ENCODE results near the gene ZNF12. TPM values are rescaled to one million over a fixed set of nuclear protein-coding genes. Genes with fewer than 3 reads are reported as not detected.

ZNF12 gene
- total and polyA plus RNA-seq, 2 donors (not counting 1 experiment from before 2014, with no cell fraction given) = 15.9 to 17.8 TPM

DNA sequence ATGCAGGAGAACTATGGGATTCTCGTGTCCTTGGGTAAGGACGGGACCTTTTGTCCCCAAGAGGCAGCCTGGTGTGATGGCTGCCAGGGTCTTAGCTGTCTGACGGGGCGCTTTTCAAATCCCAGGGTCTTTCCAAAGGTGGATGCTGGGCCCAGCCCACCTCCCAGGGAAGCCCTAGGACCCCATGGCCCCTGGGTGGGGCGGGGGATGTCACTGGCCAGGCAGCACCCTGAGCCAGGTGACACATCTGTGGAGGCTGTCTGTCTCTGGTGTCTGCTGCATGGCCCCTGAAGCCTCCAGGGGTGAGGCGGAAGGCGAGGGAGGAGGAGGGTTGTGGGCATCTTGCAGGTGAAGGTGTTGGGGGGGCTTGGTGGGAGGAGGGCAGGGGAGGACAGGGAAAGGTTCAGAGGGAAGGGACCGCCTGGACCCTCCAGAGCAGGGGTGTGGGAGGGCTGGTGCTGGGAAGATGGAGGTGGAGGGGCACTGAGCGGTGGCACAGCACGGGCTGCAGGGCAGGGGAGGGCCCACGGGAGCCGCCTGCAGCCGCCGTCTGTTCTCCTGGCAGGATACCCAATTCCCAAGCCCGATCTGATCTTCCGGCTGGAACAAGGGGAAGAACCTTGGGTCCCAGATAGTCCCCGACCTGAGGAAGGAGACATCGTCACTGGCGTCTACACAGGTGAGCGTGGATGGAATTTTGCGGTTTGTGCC is 62.7 kb downstream of the ZNF12 start:
- Histone ChIP-seq H3K79me2 (ENCODE audit: control insufficient read depth, insufficient read depth, low read length) (peaks cover 8% of the 10 kb centered on the region), H3K36me3 (ENCODE audit: control insufficient read depth, insufficient read depth, low read length) (peaks cover 21% of the 10 kb centered on the region), H3K4me1 (ENCODE audit: control insufficient read depth, extremely low read depth, insufficient read depth, low read length) (no peaks in the 10 kb centered on the region), H3K4me3 (replicated peaks in 1 of 4; ENCODE audit: control extremely low read depth in 1 of 4, insufficient read depth in 1 of 4, low read depth in 3 of 4, low read length in 4 of 4) (no peak overlapping the region), H4K20me1 (ENCODE audit: control insufficient read depth, extremely low read depth, insufficient read depth, low read length) (no peaks in the 10 kb centered on the region), H3K9me3 (ENCODE audit: control insufficient read depth, insufficient read depth, low read depth, low read length) (no peaks in the 10 kb centered on the region), H2AFZ (ENCODE audit: low read length) (no peak overlapping the region), H3K27ac (ENCODE audit: insufficient read depth, low read length) (no peak overlapping the region), H3K27me3 (ENCODE audit: control insufficient read depth, insufficient read depth, low read length) (no peaks in the 10 kb centered on the region), H3K9ac (ENCODE audit: insufficient read depth, low read length) (no peak overlapping the region), H3K4me2 (ENCODE audit: extremely low read depth, insufficient read depth, low read length) (no peak overlapping the region)
- DNase-seq (ENCODE audit: low read depth in 2 of 2) = no peak
- TF ChIP-seq, protein P1, sequence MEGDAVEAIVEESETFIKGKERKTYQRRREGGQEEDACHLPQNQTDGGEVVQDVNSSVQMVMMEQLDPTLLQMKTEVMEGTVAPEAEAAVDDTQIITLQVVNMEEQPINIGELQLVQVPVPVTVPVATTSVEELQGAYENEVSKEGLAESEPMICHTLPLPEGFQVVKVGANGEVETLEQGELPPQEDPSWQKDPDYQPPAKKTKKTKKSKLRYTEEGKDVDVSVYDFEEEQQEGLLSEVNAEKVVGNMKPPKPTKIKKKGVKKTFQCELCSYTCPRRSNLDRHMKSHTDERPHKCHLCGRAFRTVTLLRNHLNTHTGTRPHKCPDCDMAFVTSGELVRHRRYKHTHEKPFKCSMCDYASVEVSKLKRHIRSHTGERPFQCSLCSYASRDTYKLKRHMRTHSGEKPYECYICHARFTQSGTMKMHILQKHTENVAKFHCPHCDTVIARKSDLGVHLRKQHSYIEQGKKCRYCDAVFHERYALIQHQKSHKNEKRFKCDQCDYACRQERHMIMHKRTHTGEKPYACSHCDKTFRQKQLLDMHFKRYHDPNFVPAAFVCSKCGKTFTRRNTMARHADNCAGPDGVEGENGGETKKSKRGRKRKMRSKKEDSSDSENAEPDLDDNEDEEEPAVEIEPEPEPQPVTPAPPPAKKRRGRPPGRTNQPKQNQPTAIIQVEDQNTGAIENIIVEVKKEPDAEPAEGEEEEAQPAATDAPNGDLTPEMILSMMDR (conservative IDR thresholded peaks at IDR 0.05 in 1 of 2, IDR thresholded peaks at IDR 0.05 in 1 of 2; ENCODE audit: low read depth in 1 of 2, low read length in 2 of 2) = no peak
- TF ChIP-seq EZH2 (IDR thresholded peaks at IDR 0.05; ENCODE audit: low read length, missing control alignments) = no peak

DNA sequence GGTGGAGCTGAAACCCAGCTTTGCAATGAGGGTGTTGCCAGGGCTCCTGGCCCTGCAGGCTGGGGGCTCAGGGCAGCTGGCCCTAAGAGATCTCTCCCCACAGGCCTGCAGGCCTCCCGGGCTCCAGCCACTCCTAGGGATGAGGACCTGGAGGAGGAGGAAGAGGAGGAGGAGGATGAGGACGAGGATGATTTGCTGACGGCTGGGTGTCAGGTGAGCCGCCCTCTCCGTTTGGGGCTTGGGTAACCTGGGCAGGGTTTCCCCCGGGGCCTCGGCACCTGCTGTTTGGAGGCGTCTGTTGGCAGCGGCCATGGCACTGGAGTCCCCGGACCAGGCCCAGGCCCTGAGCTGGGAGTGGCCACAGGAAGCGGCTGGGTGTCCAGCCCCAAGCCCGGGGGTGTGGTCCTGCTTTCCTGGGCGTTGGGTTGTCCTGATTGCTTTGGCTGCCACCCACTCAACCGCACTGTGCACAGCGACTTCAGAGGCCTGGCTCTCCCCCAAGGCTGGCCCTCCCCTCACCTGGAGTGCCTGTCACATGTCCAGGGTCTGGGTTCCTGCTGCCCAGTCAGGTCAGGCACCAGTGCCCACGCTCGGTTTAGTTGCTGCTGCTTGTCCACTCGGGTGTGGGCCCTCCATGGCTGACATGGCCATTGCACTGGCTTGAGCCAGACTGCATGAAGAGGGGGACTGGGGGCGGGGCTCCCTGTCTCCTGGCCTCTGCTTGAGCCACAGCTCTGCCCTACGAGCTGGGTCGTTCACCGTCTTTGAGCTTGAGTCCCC is 63.7 kb downstream of the ZNF12 start:
- Histone ChIP-seq H3K27ac (ENCODE audit: insufficient read depth, low read length) (no peak overlapping the region), H3K9ac (ENCODE audit: insufficient read depth, low read length) (no peak overlapping the region), H3K4me3 (replicated peaks in 1 of 4; ENCODE audit: control extremely low read depth in 1 of 4, insufficient read depth in 1 of 4, low read depth in 3 of 4, low read length in 4 of 4) (no peak overlapping the region), H3K36me3 (ENCODE audit: control insufficient read depth, insufficient read depth, low read length) (peaks cover 17% of the 10 kb centered on the region), H3K27me3 (ENCODE audit: control insufficient read depth, insufficient read depth, low read length) (no peaks in the 10 kb centered on the region), H3K4me2 (ENCODE audit: extremely low read depth, insufficient read depth, low read length) (no peak overlapping the region), H3K4me1 (ENCODE audit: control insufficient read depth, extremely low read depth, insufficient read depth, low read length) (no peaks in the 10 kb centered on the region), H3K79me2 (ENCODE audit: control insufficient read depth, insufficient read depth, low read length) (peaks cover 18% of the 10 kb centered on the region), H3K9me3 (ENCODE audit: control insufficient read depth, insufficient read depth, low read depth, low read length) (no peaks in the 10 kb centered on the region), H4K20me1 (ENCODE audit: control insufficient read depth, extremely low read depth, insufficient read depth, low read length) (no peaks in the 10 kb centered on the region), H2AFZ (ENCODE audit: low read length) (no peak overlapping the region)
- TF ChIP-seq EZH2 (IDR thresholded peaks at IDR 0.05; ENCODE audit: low read length, missing control alignments) = no peak
- TF ChIP-seq, protein P1 (conservative IDR thresholded peaks at IDR 0.05 in 1 of 2, IDR thresholded peaks at IDR 0.05 in 1 of 2; ENCODE audit: low read depth in 1 of 2, low read length in 2 of 2) = no peak
- DNase-seq (ENCODE audit: low read depth in 2 of 2) = no peak

DNA sequence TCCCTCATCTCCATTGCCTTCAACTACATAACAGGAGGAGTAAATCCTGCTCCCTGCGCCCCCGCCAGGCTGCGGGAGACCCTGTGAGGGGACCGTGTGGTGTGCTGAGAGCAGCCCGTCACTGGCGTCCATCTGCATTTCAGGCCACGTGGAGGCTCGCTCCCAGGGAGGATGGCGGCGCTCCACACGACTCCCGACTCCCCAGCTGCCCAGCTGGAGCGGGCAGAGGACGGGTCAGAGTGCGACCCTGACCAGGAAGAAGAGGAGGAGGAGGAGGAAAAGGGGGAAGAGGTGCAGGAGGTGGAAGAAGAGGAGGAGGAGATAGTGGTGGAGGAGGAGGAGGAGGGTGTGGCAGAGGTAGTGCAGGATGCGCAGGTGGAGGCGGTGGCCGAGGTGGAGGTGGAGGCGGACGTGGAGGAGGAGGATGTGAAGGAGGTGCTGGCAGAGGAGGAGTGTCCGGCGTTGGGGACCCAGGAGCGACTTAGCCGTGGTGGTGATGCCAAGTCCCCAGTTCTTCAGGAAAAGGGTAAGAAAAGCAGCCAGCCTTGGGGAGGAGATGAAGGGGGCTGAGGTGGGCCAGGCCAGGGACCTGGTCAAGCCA is 64.4 kb downstream of the ZNF12 start:
- peaks cover 25% of the 10 kb centered on the region for H3K79me2 ChIP-seq (ENCODE audit: control insufficient read depth, insufficient read depth, low read length)
- no peak overlapping the region for H3K4me2 ChIP-seq (ENCODE audit: extremely low read depth, insufficient read depth, low read length)
- no peak overlapping the region for H3K9ac ChIP-seq (ENCODE audit: insufficient read depth, low read length)
- H3K27ac ChIP-seq (ENCODE audit: insufficient read depth, low read length) = no peak overlapping the region
- no peaks in the 10 kb centered on the region for H3K9me3 ChIP-seq (ENCODE audit: control insufficient read depth, insufficient read depth, low read depth, low read length)
- H3K4me3 ChIP-seq (replicated peaks in 1 of 4; ENCODE audit: control extremely low read depth in 1 of 4, insufficient read depth in 1 of 4, low read depth in 3 of 4, low read length in 4 of 4) = no peak overlapping the region
- H3K27me3 ChIP-seq (ENCODE audit: control insufficient read depth, insufficient read depth, low read length) = no peaks in the 10 kb centered on the region
- H3K4me1 ChIP-seq (ENCODE audit: control insufficient read depth, extremely low read depth, insufficient read depth, low read length) = no peaks in the 10 kb centered on the region
- H4K20me1 ChIP-seq (ENCODE audit: control insufficient read depth, extremely low read depth, insufficient read depth, low read length) = no peaks in the 10 kb centered on the region
- TF ChIP-seq, protein P1 (conservative IDR thresholded peaks at IDR 0.05 in 1 of 2, IDR thresholded peaks at IDR 0.05 in 1 of 2; ENCODE audit: low read depth in 1 of 2, low read length in 2 of 2) = no peak
- TF ChIP-seq EZH2 (IDR thresholded peaks at IDR 0.05; ENCODE audit: low read length, missing control alignments) = no peak
- H3K36me3 ChIP-seq (ENCODE audit: control insufficient read depth, insufficient read depth, low read length) = peaks cover 14% of the 10 kb centered on the region
- no peak overlapping the region for H2AFZ ChIP-seq (ENCODE audit: low read length)
- DNase-seq (ENCODE audit: low read depth in 2 of 2) = no peak

Data from fibroblast of lung (primary cell).